AG08395 (cell line): Measurements from ENCODE around the gene RAB23.

ENCODE experiments used
- DNase-seq: peaks from one replicate; pipeline ENCODE4 v3.0.0; 2012; ENCODE audit warnings: mixed read lengths, low spot score

The RAB23 gene

DNA sequence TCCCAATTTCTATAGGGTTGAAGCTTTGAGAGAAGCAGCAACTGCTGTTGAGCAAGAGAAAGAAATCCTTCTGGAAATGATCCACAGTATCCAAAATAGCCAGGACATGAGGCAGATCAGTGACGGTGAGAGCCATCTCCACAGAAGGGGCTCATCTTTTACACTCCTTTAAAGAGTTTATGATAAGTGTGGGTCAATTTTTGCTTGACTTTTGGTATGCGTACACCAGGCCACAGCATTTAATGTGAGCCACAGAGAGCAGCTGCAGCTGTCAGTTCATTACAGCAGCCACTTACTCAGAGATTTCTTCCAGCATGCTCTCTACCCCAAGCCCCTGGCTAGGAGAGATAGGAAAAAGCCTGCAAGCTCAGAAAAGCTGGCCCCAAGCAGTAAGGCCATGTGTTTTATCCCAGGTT, 40.1 kb downstream of the RAB23 start:
- no peak for DNase-seq

DNA sequence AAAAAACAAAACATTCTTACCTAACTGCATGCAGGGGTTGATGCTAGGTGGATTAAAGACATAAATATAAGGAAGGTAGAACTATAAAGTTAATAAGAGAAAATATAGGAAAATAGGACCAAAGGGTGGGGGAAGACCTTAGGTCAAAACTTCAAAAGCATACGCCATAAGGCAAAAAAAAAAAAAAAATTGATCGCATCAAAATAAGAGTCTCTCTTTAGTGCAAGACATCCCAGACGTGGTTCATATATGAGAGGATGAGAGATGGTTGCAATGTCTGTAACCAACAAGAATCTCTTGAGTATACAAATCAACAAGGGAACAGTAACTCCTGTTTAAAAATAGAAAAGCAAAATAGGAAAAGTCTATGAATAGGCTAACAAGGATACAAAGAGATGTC, 41.5 kb downstream of the RAB23 start:
- DNase-seq, result no peak

- DNase-seq, result peak; percentile 37
Measured at GRCh38 chr6:57177545-57178265, 44.4 kb downstream of the RAB23 start.

DNA sequence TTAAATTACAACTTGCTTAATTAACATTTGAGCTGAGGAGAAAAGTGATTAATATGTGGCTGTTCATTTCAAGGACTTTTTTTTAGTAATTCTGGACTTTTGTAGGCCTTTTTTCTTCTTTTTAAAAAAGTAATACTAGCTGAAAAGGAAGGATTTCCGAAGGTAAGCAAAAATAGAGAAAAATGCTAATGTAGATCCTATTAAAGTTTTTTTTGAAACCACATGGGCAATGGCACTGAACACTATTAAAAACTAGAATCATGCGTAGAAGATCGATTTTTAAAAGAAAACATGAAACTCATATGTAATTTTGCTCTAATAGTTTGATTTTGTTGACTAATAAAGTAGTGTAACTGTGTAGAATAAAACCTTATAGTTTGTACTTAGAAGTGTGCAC, 47.6 kb downstream of the RAB23 start:
- DNase-seq, result no peak

DNA sequence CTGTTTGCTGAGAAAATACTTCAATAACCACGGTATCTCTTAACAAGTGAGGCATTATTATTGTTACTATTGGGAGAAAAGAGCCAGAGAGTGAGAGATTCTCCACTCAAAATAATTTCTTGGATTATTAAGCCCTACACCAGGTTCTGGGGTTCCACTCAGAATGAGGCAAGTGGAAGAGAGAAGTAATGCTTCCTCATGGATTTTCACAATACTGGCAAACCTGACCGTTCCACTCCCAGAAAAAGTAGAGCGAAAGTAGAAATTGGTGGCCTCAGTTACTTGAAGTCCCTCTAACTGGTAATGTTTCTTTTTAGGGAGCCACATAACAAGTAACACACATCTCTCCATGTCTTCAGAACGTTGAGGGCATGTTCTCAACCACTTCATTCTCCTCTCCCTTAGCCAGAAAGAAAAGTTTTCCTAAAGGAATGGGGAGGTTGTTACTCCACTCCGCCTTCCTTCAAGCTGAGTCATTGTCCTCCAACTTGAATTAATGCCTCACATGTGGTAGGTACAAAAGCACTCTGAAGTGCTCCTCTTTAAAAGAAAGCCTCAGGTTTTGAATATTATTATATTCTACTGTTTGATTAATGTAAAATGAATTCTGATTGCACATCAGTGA, 48.1 kb downstream of the RAB23 start:
- peak; percentile 69 for DNase-seq

GRCh38 chr6:57173056-57173885, 48.8 kb downstream of the RAB23 start:
- peak; percentile 18 for DNase-seq

- peak; percentile 81 for DNase-seq
Measured at GRCh38 chr6:57172136-57173055, 49.7 kb downstream of the RAB23 start, which contains the start of gene BAG2. Gene BAG2 (plus strand): TSS chr6:57172326. CDS start chr6:57172698, 372 bp downstream.

DNA sequence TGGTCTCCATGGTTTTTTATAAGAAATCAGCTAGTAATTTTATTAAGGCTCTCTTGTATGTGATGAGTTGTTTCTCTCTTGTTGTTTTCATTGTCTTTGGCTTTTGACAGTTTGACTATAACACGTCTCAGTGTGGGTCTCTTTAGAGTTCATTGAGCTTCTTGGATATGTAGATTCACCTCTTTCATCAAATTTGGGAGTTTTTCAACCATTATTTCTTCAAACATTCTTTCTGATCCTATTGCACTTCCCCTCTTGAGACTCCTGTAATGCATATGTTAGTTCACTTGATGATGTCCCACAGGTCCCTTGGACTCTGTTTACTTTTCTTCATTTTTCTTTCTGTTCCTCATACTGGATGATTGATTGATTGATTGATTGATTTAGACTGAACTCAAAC, 57.0 kb downstream of the RAB23 start:
- no peak for DNase-seq

DNA sequence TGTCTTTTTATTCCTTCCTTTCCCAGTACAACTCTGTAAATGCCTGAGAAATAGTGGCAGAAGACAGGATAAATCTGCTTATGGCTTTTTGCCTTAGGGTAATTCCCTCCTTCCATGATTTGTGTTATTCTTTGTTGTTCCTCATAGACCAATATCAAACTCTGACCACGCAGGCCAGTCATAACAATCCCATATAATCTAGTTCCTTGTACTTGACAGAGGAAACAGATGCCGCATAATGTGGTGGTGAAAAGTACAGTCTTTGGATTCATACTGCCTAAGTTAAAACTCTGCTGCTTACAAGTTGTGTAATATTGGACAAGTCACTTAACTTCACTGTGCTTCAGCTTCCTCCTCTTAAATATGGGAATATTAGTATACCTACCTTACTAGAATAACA, 58.2 kb downstream of the RAB23 start:
- DNase-seq, result no peak

DNA sequence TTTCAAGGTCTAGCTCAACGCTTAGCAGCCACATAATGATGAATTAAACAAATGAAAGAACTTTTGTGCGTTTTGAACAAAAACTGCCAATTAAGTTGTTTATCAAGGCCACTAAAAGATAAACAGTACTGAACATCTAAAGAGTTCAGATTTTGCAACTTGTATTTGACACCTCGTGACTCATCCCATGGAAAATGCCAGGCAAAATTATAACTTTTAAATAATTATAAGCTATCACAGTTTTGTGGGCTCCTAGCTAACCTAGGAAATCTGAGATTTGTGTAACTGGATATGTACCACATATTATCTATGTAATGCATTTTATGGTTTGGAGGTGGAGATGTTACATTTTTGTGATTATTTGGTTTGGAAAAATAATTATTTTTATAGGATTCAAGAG, 59.6 kb downstream of the RAB23 start:
- DNase-seq, result no peak

DNA sequence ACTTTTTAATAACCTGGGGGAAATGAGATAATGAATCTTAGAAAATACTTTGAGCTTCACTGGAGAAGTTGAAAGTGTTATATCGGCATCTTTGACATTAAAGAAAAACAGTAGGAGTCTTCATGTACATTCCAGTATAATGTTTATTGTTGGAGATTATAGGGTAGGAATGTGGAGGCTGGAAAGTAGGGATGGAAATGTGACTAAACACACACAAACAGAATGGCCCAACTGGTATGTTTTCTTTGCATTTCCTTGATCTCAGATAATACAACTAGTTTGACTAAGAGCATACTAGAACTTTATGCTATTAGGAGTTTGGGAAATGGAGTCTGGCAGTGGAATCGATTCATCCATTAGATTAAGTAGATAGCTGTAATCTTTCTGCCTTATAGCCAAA, 60.1 kb downstream of the RAB23 start:
- no peak for DNase-seq

- DNase-seq, result no peak
Measured at GRCh38 chr6:57159127-57159526, 63.0 kb downstream of the RAB23 start.

DNA sequence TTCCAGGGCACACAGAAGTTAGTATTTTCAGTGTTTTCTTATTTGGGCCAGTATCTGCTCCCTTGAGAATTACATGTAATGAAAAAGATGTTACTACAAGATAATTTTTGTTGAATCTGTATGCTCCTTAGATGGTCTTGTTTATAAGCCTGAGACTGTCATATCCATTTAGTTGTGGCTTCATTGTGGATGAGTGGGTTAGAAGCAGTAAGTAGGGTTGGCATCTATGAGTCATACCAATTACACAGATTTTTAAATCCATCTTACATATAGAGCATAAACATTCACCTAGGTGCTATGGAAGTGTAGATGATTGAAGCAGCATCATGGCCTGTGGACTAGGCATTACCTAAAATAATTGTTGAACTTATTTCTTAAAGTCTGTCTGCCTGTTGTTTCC, 63.4 kb downstream of the RAB23 start:
- peak; percentile 7 for DNase-seq

- DNase-seq, result no peak
Measured at GRCh38 chr6:57147955-57148858, 73.9 kb downstream of the RAB23 start.

DNA sequence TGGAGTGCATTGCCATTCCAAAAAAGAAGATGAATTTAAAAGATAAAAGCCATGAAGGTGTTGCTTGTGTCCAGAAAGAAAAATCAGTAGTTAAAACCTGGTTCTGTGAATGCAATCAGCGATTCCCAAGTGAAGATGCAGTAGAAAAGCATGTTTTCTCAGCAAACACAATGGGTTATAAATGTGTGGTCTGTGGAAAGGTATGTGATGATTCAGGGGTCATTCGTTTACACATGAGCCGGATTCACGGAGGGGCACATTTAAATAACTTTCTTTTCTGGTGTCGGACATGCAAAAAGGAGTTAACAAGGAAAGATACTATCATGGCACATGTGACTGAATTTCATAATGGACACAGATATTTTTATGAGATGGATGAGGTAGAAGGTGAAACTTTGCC, 74.7 kb downstream of the RAB23 start:
- no peak for DNase-seq

DNA sequence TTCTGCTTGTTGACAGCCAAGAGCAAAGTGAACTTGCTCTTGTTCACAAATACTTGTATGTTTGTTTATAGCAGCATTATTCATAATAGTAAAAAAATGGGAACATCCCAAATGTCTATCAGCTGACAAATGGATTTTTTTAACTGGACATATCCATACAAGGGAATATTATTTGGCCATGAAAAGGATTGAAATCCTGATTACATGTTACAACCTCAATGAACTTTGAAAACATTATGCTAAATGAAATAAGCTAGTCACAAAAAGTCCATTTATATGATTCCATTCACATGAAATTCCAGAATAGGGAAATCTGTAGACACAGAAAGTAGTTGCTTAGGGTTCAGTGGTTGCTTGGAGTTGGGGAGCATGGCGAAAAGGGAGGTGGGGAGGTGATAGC, 78.4 kb downstream of the RAB23 start:
- no peak for DNase-seq

DNA sequence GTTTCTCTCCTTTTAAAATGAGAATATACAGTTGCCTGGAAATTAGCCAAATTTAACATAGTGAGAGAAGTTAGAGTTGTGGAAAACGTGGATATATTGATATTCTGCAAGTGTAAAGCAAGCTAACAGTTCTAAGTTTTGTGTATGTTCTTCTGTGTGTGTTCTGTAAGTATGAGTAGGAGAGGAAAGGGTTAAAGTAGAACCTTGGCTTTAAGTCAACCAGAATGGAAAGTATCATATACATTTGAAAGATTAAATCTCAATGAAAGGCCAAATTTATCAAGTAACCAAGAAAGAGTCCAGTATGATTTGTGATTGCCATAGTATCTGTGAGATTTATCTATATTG, 80.0 kb downstream of the RAB23 start:
- no peak for DNase-seq

- DNase-seq, result no peak
Measured at GRCh38 chr6:57141451-57142177, 80.5 kb downstream of the RAB23 start.

- DNase-seq, result no peak
Measured at GRCh38 chr6:57138026-57138425, 84.1 kb downstream of the RAB23 start.

- DNase-seq, result no peak
Measured at GRCh38 chr6:57137350-57137749, 84.8 kb downstream of the RAB23 start.
